NCI-H1417 treated with DMSO at 0.1 percent for 48 hours (cell line): ENCODE data around the gene CCDC74B.
"Not testable (repeated sequence)": the region's sequence is repeated elsewhere in the genome, so short reads cannot be mapped to it uniquely, and the experiment has no call there.

Experiments used
- DNase-seq: peaks from one replicate; lab custom pipeline; 2025; lab: John Stamatoyannopoulos, UW

The CCDC74B gene

GRCh38 chr2:130145006-130145414 lies at the start of gene CCDC74B:
TSS of gene CCDC74B (minus strand) at chr2:130145112. CDS start at chr2:130144996, 116 bp downstream.
- not testable (repeated sequence) for DNase-seq

GRCh38 chr2:130193824-130194223 lies 48.9 kb upstream of the CCDC74B start:
- DNase-seq = not testable (repeated sequence)

- not testable (repeated sequence) for DNase-seq
Measured at GRCh38 chr2:130192451-130192850, 47.5 kb upstream of the CCDC74B start.

- not testable (repeated sequence) for DNase-seq
Measured at GRCh38 chr2:130191319-130191718, 46.4 kb upstream of the CCDC74B start.

GRCh38 chr2:130190237-130190636 lies 45.3 kb upstream of the CCDC74B start:
- DNase-seq = no peak

GRCh38 chr2:130188958-130189357 lies 44.0 kb upstream of the CCDC74B start:
- DNase-seq = not testable (repeated sequence)

- DNase-seq = not testable (repeated sequence)
Measured at GRCh38 chr2:130187859-130188792, 43.2 kb upstream of the CCDC74B start.

GRCh38 chr2:130187268-130187667 lies 42.4 kb upstream of the CCDC74B start:
- DNase-seq = no peak

- DNase-seq = no peak
Measured at GRCh38 chr2:130186391-130186790, 41.5 kb upstream of the CCDC74B start.

GRCh38 chr2:130185896-130186295 lies 41.0 kb upstream of the CCDC74B start:
- no peak for DNase-seq

- no peak for DNase-seq
Measured at GRCh38 chr2:130185436-130185835, 40.5 kb upstream of the CCDC74B start.

- no peak for DNase-seq
Measured at GRCh38 chr2:130183512-130184373, 38.8 kb upstream of the CCDC74B start.

- not testable (repeated sequence) for DNase-seq
Measured at GRCh38 chr2:130182826-130183511, 38.1 kb upstream of the CCDC74B start.

GRCh38 chr2:130181880-130182682 lies 37.2 kb upstream of the CCDC74B start, which contains the start of gene MZT2B:
TSS of gene MZT2B (plus strand) at chr2:130182262. CDS start at chr2:130182283, 21 bp downstream.
- DNase-seq = peak; percentile 35

GRCh38 chr2:130181325-130181879 lies 36.5 kb upstream of the CCDC74B start, which contains the start of gene SMPD4:
TSS of gene SMPD4 (minus strand) at chr2:130181602. CDS start at chr2:130176592, 5,010 bp downstream.
- DNase-seq = peak; percentile 84

GRCh38 chr2:130180404-130181324 lies 35.8 kb upstream of the CCDC74B start:
- not testable (repeated sequence) for DNase-seq

- not testable (repeated sequence) for DNase-seq
Measured at GRCh38 chr2:130174866-130175265, 30.0 kb upstream of the CCDC74B start.

GRCh38 chr2:130169896-130170295 lies 25.0 kb upstream of the CCDC74B start:
- DNase-seq = no peak

- DNase-seq = not testable (repeated sequence)
Measured at GRCh38 chr2:130169163-130169562, 24.3 kb upstream of the CCDC74B start.
